Ectodermal cell (in vitro differentiated cells): ENCODE measurements around the gene NIPAL1.

Experiments used
- H3K27ac ChIP-seq: 2 replicates; pipeline ENCODE4 v1.7.0; 2013; ENCODE audit warnings: mild to moderate bottlenecking, low read depth, low read length; ENCODE audit not compliant: insufficient read depth, poor library complexity, severe bottlenecking
- H3K27me3 ChIP-seq: 2 replicates; pipeline ENCODE4 v1.7.0; 2013; ENCODE audit warnings: mild to moderate bottlenecking, low read length; ENCODE audit not compliant: insufficient read depth, control insufficient read depth, poor library complexity, severe bottlenecking
- H3K36me3 ChIP-seq: one replicate; pipeline ENCODE4 v1.7.0; 2013; ENCODE audit warnings: low read length; ENCODE audit not compliant: control insufficient read depth, insufficient read depth
- H3K4me1 ChIP-seq: one replicate; pipeline ENCODE4 v1.7.0; 2013; ENCODE audit warnings: low read length; ENCODE audit not compliant: control insufficient read depth, insufficient read depth
- H3K4me3 ChIP-seq: 2 replicates; pipeline ENCODE4 v1.7.0; 2013; ENCODE audit warnings: low read depth, low read length, control low read depth; ENCODE audit not compliant: insufficient read depth
- H3K9me3 ChIP-seq: 2 replicates; pipeline ENCODE4 v1.7.0; 2013; ENCODE audit warnings: mild to moderate bottlenecking, low read length, moderate library complexity; ENCODE audit not compliant: control insufficient read depth
- WGBS, 2 experiments: methylation state at CpG; one replicate each; pipeline ENCODE4 v1.1.7; 2013; ENCODE audit warnings: missing lambda C conversion rate in 2 of 2; 5-methylcytosine and 5-hydroxymethylcytosine counted together

NIPAL1 gene

DNA sequence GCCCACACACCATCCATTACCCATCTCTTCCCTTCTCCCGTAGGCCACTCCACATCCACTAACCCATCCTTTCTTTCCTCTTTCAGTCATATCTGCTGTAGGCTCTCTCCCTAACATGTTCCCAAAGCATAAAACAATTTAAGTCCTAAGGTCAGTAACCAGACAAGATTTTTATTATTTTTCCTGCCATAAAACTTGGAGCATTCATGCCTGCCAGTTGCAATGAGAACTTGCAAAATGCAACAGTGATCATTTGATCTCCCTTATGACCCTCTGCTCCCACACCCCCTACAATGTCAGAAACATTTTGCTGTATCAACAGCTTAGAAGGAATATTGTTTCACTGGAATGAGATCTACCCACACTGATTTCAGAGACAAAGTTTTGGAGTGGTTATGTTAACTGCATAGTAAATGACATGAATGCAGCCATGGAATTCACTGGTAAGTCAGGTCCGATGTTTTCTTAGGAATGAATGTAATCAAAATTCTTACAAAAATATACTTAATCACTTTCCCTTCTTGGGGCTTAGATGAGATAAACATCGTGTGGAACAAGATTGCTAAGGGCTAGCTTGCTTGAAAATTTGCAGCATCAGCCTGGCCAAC lies 5.7 kb downstream of the NIPAL1 start:
- Histone ChIP-seq H3K36me3 (no peaks in the 10 kb centered on the region), H3K27me3 (peaks cover 23% of the 10 kb centered on the region), H3K4me1 (no peaks in the 10 kb centered on the region), H3K9me3 (no peaks in the 10 kb centered on the region), H3K27ac (no peak overlapping the region), H3K4me3 (no peak overlapping the region)
- 91 to 98% methylated on average over 2 to 3 of the region's 3 CpGs for WGBS, 2 experiments

DNA sequence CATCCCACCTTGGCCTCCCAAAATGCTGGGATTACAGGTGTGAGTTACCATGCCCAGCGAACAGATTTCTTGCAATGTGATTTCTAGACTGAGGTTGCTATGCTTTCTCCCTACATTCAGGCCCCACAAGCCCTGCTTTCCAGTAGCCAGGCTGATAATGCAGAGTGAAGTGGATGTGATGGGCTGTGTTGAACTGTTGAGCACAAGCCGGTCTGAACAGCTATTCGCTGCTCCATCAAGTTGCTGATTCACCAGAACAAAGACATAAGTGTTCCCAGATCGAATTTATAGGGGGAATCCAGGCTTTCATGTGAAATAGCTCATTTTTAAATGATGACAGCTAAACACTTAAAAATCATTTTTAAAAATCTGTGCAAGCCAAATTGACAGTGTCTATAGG lies 8.0 kb downstream of the NIPAL1 start:
- WGBS, 2 experiments: 94 to 96% methylated on average over 4 of the region's 4 CpGs
- H3K4me1 ChIP-seq: peaks cover 6% of the 10 kb centered on the region

DNA sequence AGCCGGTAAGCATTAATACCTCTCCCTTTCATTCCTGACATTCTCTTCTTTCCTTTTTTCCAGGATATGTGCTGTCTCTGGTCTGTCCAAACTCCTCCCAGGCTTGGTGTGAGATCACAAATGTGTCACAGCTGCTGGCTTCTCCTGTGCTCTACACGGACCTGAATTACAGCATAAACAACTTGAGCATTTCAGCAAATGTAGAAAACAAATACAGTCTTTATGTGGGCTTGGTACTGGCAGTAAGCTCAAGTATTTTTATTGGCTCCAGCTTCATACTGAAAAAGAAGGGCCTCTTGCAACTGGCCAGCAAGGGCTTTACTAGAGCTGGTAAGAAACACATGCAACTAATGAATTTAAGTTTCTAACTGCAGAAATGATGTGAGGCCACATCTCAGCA lies 8.4 kb downstream of the NIPAL1 start:
- no peaks in the 10 kb centered on the region for H3K36me3 ChIP-seq

More for the DNA sequence above, 8.0 kb downstream of the NIPAL1 start:
- no peaks in the 10 kb centered on the region for H3K36me3 ChIP-seq
- H3K9me3 ChIP-seq: no peaks in the 10 kb centered on the region
- H3K27ac ChIP-seq: no peak overlapping the region
- H3K27me3 ChIP-seq: peaks cover under 1% of the 10 kb centered on the region
- H3K4me3 ChIP-seq: no peak overlapping the region

DNA sequence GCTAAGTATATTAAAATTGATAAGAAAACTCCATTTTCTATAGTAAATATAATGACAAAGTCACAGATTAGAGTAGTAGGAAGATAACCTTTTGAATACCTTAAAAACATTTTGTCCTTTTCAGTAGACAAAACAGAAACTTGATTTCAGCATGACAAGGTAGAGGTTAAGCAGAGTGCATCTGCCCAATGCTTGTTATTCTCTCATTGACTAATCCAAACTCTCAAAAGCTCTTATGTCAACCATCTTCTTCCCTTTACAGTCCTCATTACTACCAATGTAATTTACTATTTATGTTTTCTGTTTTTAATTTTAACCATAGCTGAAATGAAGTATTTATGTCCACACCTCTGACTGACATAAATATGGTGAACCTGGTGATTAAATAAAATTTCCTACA lies 11.1 kb downstream of the NIPAL1 start:
- Histone ChIP-seq H3K27me3 (no peaks in the 10 kb centered on the region), H3K4me1 (peaks cover 6% of the 10 kb centered on the region), H3K36me3 (no peaks in the 10 kb centered on the region), H3K27ac (no peak overlapping the region), H3K4me3 (no peak overlapping the region), H3K9me3 (no peaks in the 10 kb centered on the region)

More for the DNA sequence above, 8.4 kb downstream of the NIPAL1 start:
- no peak overlapping the region for H3K27ac ChIP-seq
- H3K27me3 ChIP-seq: no peaks in the 10 kb centered on the region
- H3K9me3 ChIP-seq: no peaks in the 10 kb centered on the region
- WGBS, 2 experiments: 79 to 87% methylated on average over 2 of the region's 2 CpGs
- no peak overlapping the region for H3K4me3 ChIP-seq
- peaks cover 6% of the 10 kb centered on the region for H3K4me1 ChIP-seq

DNA sequence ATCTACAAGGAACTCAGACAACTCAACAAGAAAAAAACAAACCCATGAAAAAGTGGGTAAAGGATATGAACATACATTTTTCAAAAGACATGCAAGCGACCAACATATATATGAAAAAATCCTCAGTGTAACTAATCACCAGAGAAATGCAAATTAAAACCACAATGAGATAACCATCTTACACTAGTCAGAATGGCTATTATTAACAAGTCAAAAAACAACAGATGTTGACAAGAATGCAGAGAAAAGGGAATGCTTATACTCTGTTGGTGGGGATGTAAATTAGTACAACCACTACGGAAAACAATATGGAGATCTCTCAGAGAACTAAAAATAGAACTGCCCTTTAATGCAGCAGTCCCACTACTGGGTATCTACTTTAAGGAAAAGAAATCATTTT lies 12.1 kb downstream of the NIPAL1 start:
- Histone ChIP-seq H3K4me1 (peaks cover 6% of the 10 kb centered on the region), H3K4me3 (no peak overlapping the region), H3K27me3 (no peaks in the 10 kb centered on the region), H3K36me3 (no peaks in the 10 kb centered on the region), H3K27ac (no peak overlapping the region), H3K9me3 (no peaks in the 10 kb centered on the region)
- WGBS, 2 experiments: 14 to 17% methylated on average over 1 to 2 of the region's 2 CpGs

DNA sequence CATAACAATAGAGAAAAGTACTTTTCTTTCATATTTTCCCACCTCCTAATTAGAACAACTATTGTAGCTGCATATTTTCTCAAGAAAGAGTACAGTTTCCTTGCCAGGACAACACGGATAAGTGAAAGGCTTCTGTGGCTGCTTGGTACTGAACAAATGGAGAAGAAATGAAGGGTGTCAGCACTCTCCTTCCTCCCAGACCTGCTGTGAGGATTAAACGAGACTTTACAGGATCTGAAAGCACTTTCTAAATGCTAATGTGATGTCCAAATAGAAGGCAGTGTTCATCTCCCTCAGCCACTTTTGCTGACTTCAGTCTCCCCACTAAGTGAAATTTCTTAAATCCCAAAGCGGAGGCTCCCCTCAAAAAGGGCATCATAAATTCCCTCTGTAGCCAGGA lies 13.9 kb downstream of the NIPAL1 start:
- Histone ChIP-seq H3K4me1 (peaks cover 6% of the 10 kb centered on the region), H3K27ac (no peak overlapping the region), H3K36me3 (no peaks in the 10 kb centered on the region), H3K4me3 (no peak overlapping the region), H3K9me3 (no peaks in the 10 kb centered on the region), H3K27me3 (no peaks in the 10 kb centered on the region)
- 20 to 24% methylated on average over 3 of the region's 3 CpGs for WGBS, 2 experiments

DNA sequence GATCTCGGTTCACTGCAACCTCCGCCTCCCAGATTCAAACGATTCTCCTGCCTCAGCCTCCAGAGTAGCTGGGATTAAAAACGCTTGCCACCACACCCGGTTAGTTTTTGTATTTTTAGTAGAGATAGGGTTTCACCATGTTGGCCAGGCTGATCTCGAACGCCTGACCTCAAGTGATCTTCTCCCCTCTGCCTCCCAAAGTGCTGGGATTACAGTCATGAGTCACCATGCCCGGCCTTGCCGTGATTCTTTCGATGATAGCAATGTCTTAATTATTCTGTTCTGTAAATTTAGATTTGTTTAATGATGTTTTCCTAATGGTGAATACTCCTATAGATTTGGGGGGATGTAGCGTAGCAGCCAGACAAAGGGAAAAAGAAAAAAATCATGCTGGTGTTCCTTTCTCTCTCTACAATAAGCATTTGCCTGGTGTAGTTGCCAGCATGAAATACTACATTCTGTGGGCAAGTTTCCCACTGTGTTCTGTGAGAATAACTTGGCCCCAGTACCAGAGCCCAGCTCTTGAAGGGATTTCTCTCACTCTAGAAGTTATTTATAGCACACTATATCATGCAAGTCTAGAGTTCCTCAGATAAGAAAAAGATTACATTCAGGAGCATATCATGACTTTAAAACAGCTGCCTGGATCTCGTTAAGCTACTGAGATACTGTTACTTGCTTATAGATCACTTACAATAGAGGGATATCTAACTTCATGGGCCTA lies 15.4 kb downstream of the NIPAL1 start:
- H3K27ac ChIP-seq: no peak overlapping the region
- no peaks in the 10 kb centered on the region for H3K9me3 ChIP-seq
- no peaks in the 10 kb centered on the region for H3K27me3 ChIP-seq
- peaks cover 6% of the 10 kb centered on the region for H3K4me1 ChIP-seq
- H3K4me3 ChIP-seq: no peak overlapping the region
- H3K36me3 ChIP-seq: no peaks in the 10 kb centered on the region
- WGBS, 2 experiments: 88 to 94% methylated on average over 12 of the region's 12 CpGs

DNA sequence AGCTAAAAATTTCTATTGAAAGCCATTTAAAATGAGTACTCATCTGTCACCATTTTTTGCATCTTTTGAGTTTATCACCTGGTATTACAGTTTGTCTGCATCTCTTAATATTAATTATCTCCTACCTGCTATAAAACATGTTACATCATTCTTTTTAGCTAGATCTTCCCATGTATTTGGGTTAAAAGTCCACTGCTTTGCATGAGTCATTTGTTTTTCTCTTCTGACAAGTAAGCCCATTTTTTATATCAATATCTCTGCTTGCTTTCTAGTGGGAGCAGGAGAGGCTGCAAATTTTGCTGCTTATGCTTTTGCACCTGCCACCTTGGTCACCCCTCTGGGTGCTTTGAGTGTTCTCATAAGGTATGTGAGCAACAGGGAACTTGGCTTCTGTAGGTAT lies 16.1 kb downstream of the NIPAL1 start:
- H3K4me1 ChIP-seq: peaks cover 6% of the 10 kb centered on the region
- no peaks in the 10 kb centered on the region for H3K9me3 ChIP-seq
- no peak overlapping the region for H3K4me3 ChIP-seq
- no peaks in the 10 kb centered on the region for H3K36me3 ChIP-seq
- no peaks in the 10 kb centered on the region for H3K27me3 ChIP-seq
- no peak overlapping the region for H3K27ac ChIP-seq

DNA sequence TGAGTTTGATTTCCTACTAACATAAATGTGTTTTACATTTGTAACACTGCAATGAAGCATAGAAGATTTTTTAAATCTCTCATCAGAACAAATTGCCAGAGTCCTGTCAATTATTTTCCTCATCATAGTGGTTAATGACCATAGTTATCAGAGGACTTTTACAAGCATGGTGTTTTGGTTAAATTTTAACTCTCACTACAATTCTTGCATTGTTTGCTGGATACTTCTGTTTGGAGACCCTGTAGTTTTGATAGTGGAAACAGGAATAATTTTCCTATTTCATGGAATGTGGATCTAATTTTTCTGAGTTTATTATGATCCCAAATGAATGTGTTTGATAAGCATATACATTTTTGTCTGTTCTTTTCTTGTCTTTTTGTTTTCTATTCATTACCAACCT lies 16.8 kb downstream of the NIPAL1 start:
- peaks cover 6% of the 10 kb centered on the region for H3K4me1 ChIP-seq
- H3K27me3 ChIP-seq: no peaks in the 10 kb centered on the region
- no peaks in the 10 kb centered on the region for H3K36me3 ChIP-seq
- no peak overlapping the region for H3K27ac ChIP-seq
- H3K9me3 ChIP-seq: no peaks in the 10 kb centered on the region
- H3K4me3 ChIP-seq: no peak overlapping the region

DNA sequence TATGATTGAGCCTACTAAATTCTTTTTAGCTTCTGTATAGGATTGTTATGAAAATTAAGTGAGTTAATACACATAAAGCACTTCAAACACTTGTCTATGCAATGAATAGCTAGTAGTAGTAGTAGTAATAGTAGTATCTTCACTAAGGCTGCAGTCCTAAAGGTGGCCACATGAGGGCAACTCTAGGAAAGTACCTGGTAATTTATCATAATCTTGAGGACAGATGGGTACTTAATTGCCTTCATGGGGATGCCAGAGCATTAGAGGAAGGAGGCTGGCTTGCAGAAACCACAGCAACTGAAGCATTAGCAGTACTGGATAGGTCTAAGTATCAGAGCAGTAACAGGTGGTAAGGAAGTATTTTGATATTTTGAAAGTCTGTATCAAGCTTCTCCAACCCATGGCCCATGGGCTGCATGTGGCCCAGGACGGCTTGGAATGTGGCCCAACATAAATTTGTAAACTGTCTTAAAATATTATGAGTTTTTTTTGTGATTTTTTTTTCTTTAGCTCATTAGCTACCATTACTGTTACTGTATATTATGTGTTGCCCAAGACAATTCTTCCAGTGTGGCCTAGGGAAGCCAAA lies 17.3 kb downstream of the NIPAL1 start:
- peaks cover 4% of the 10 kb centered on the region for H3K4me1 ChIP-seq
- H3K36me3 ChIP-seq: no peaks in the 10 kb centered on the region
- H3K9me3 ChIP-seq: no peaks in the 10 kb centered on the region
- H3K4me3 ChIP-seq: no peak overlapping the region
- no peaks in the 10 kb centered on the region for H3K27me3 ChIP-seq
- 100% methylated on average over 1 of the region's 1 CpG; no CpG with 5 or more reads in 1 of the 2 experiments for WGBS, 2 experiments
- H3K27ac ChIP-seq: no peak overlapping the region
